ENCODE results near the gene FOXI1.

- TF ChIP-seq GATA2 (IDR thresholded peaks at IDR 0.05; ENCODE audit: low read depth, low read length), result no peak
- TF ChIP-seq GATA3 (IDR thresholded peaks at IDR 0.05; ENCODE audit: low read depth, low read length), result no peak
Measured at GRCh38 chr5:170126061-170126460, 20.4 kb downstream of the FOXI1 start.
